Smooth muscle cell (in vitro differentiated cells): ENCODE results near the gene TEX101. TPM values are rescaled to one million over a fixed set of nuclear protein-coding genes. Genes with fewer than 3 reads are reported as not detected.

Source experiments
- DNase-seq: peaks from one replicate; lab custom pipeline; 2025; ENCODE audit not compliant: unreplicated experiment; lab: John Stamatoyannopoulos, UW
- H2AFZ ChIP-seq: fragments of 200-600 bp; sonication (generic); 2 replicates; pipeline ENCODE4 v1.6.0; 2016; ENCODE audit warnings: antibody characterized with exemption, low read depth, mild to moderate bottlenecking
- H3F3A ChIP-seq: fragments of 200-600 bp; sonication (generic); 2 replicates; pipeline ENCODE4 v1.6.0; 2017; ENCODE audit warnings: antibody characterized with exemption, low read depth
- H3K27ac ChIP-seq: fragments of 200-600 bp; sonication (generic); 2 replicates; pipeline ENCODE4 v1.5.1; 2016; ENCODE audit warnings: low read depth, mild to moderate bottlenecking
- H3K27me3 ChIP-seq: fragments of 200-600 bp; sonication (generic); 2 replicates; pipeline ENCODE4 v1.6.1; 2016; ENCODE audit warnings: low read depth, mild to moderate bottlenecking
- H3K36me3 ChIP-seq: fragments of 200-600 bp; sonication (generic); 2 replicates; pipeline ENCODE4 v1.5.1; 2016; ENCODE audit warnings: low read depth
- H3K4me1 ChIP-seq: fragments of 200-600 bp; sonication (generic); 2 replicates; pipeline ENCODE4 v1.5.1; 2016; ENCODE audit warnings: low read depth
- H3K4me2 ChIP-seq: fragments of 200-600 bp; sonication (generic); 2 replicates; pipeline ENCODE4 v1.6.0; 2016; ENCODE audit warnings: mild to moderate bottlenecking
- H3K4me3 ChIP-seq: fragments of 200-600 bp; sonication (generic); 2 replicates; pipeline ENCODE4 v1.5.1; 2016; ENCODE audit warnings: mild to moderate bottlenecking
- H3K79me2 ChIP-seq: fragments of 200-600 bp; sonication (generic); 2 replicates; pipeline ENCODE4 v1.6.0; 2016; ENCODE audit warnings: low read depth, mild to moderate bottlenecking
- H3K9ac ChIP-seq: fragments of 200-600 bp; sonication (generic); 2 replicates; pipeline ENCODE4 v1.6.0; 2016; ENCODE audit warnings: low read depth
- H3K9me3 ChIP-seq: fragments of 200-600 bp; sonication (generic); replicated peaks from 2 replicates; pipeline ENCODE4 v1.5.1; 2016; ENCODE audit warnings: low read depth
- H4K20me1 ChIP-seq: fragments of 200-600 bp; sonication (generic); 2 replicates; pipeline ENCODE4 v1.6.0; 2016; ENCODE audit warnings: low read depth
- CTCF ChIP-seq: fragments of 200-600 bp; sonication (generic); IDR thresholded peaks from 2 replicates; pipeline ENCODE4 v1.5.1; 2017; ENCODE audit warnings: borderline replicate concordance, mild to moderate bottlenecking, antibody characterized with exemption; ENCODE audit not compliant: insufficient read depth, poor library complexity, severe bottlenecking
- WGBS: methylation state at CpG from one replicate; pipeline ENCODE4 v1.1.7; 2016; ENCODE audit warnings: low lambda C conversion rate; 5-methylcytosine and 5-hydroxymethylcytosine counted together
- polyA plus RNA-seq: library from polyadenylated mRNA; unstranded; fragments of >200 nt; fragmentation: Nextera tagmentation; extraction: Ambion mirVana; gene quantifications from 2 replicates; pipeline ENCODE4 v1.2.1, GENCODE V29; 2016
- total RNA-seq: library from RNA; depleted of rRNA; stranded (reverse); fragments of >200 nt; gene quantifications from 2 replicates; pipeline ENCODE4 v1.2.3, GENCODE V29; 2014

TEX101 gene
- total and polyA plus RNA-seq, 2 experiments from 2014 or later: not detected

GRCh38 chr19:43425567-43426392 lies 11.1 kb downstream of the TEX101 start:
- no peak overlapping the region for H3K4me2 ChIP-seq

GRCh38 chr19:43429395-43429794 lies 14.7 kb downstream of the TEX101 start:
- no peak overlapping the region for H3K27ac ChIP-seq
- H3K79me2 ChIP-seq: no peaks in the 10 kb centered on the region
- WGBS: 91% methylated on average over 7 of the region's 7 CpGs
- no peak overlapping the region for H2AFZ ChIP-seq
- H3K4me1 ChIP-seq: no peaks in the 10 kb centered on the region
- no peak overlapping the region for H3K4me2 ChIP-seq
- no peaks in the 10 kb centered on the region for H3K9me3 ChIP-seq
- no peaks in the 10 kb centered on the region for H3K36me3 ChIP-seq
- no peak overlapping the region for H3K9ac ChIP-seq
- no peak for TF ChIP-seq CTCF
- H3F3A ChIP-seq: no peaks in the 10 kb centered on the region
- H3K27me3 ChIP-seq: no peaks in the 10 kb centered on the region
- DNase-seq: no peak
- H4K20me1 ChIP-seq: no peaks in the 10 kb centered on the region
- no peak overlapping the region for H3K4me3 ChIP-seq

More at GRCh38 chr19:43425567-43426392, 11.1 kb downstream of the TEX101 start:
- no peak overlapping the region for H3K4me3 ChIP-seq
- H3K9me3 ChIP-seq: no peaks in the 10 kb centered on the region
- no peaks in the 10 kb centered on the region for H3K36me3 ChIP-seq
- peak overlapping the region; percentile 49 for H2AFZ ChIP-seq
- 38% methylated on average over 8 of the region's 8 CpGs for WGBS
- H3K79me2 ChIP-seq: no peaks in the 10 kb centered on the region
- H3K9ac ChIP-seq: no peak overlapping the region
- H3F3A ChIP-seq: no peaks in the 10 kb centered on the region
- no peak overlapping the region for H3K27ac ChIP-seq
- H3K4me1 ChIP-seq: no peaks in the 10 kb centered on the region
- peak; percentile 17 for TF ChIP-seq CTCF
- no peaks in the 10 kb centered on the region for H4K20me1 ChIP-seq
- DNase-seq: no peak
- no peaks in the 10 kb centered on the region for H3K27me3 ChIP-seq

- no peak for DNase-seq
These were observed 15.5 kb downstream of the TEX101 start for GRCh38 chr19:43430142-43430710.

More at GRCh38 chr19:43430142-43430710, 15.5 kb downstream of the TEX101 start:
- Histone ChIP-seq H3K27me3 (no peaks in the 10 kb centered on the region), H4K20me1 (no peaks in the 10 kb centered on the region), H3K4me3 (no peak overlapping the region), H3K27ac (no peak overlapping the region), H2AFZ (no peak overlapping the region), H3K9ac (no peak overlapping the region), H3K4me1 (no peaks in the 10 kb centered on the region), H3K36me3 (no peaks in the 10 kb centered on the region), H3K4me2 (no peak overlapping the region), H3F3A (no peaks in the 10 kb centered on the region), H3K79me2 (no peaks in the 10 kb centered on the region), H3K9me3 (no peaks in the 10 kb centered on the region)
- TF ChIP-seq CTCF: no peak
- WGBS: 64% methylated on average over 6 of the region's 6 CpGs
